Adrenal gland (tissue), 12 donors: ENCODE data around the gene DIO1. TPM values are rescaled to one million over a fixed set of nuclear protein-coding genes. Genes with fewer than 3 reads are reported as not detected.

Experiments used
- DNase-seq, 7 donors: peaks; one replicate each; pipeline ENCODE4 v3.0.0-alpha.2; 2019 to 2020
- H3K27ac ChIP-seq, 5 donors: fragments of 200-600 bp; sonication (generic) in 4 of 5; 1 replicate in 3 of 5; 2 replicates in 2 of 5; pipeline versions ENCODE4 v1.5.1 to v1.8.0; 2016 to 2020; ENCODE audit warnings: mild to moderate bottlenecking in 1 of 5
- H3K27me3 ChIP-seq: fragments of 200-600 bp; 2 replicates; pipeline ENCODE4 v1.8.0; 2021
- H3K36me3 ChIP-seq, 2 donors: fragments of 200-600 bp; replicated peaks in 1 of 2; 1 replicate in 1 of 2; 2 replicates in 1 of 2; pipeline versions ENCODE4 v1.5.1 to v1.8.0; 2018 to 2022
- H3K4me1 ChIP-seq, 2 donors: fragments of 200-600 bp; replicated peaks in 1 of 2; 1 replicate in 1 of 2; 2 replicates in 1 of 2; pipeline versions ENCODE4 v1.5.1 to v1.8.0; 2018 to 2021
- H3K4me3 ChIP-seq, 4 donors: fragments of 200-600 bp; sonication (generic) in 3 of 4; one replicate each; pipeline ENCODE4 v1.5.1; 2016 to 2018
- H3K9me3 ChIP-seq, 3 donors: fragments of 200-600 bp; sonication (generic) in 1 of 3; replicated peaks in 1 of 3; 1 replicate in 2 of 3; 2 replicates in 1 of 3; pipeline versions ENCODE4 v1.5.1 to v1.8.0; 2016 to 2021
- POLR2A ChIP-seq, 2 donors: fragments of 450-650 bp; IDR thresholded peaks; one replicate each; pipeline ENCODE4 v1.6.1; 2017; ENCODE audit warnings: antibody characterized with exemption in 2 of 2, mild to moderate bottlenecking in 2 of 2, moderate library complexity in 1 of 2
- WGBS, 4 donors: extraction: QIAGEN DNeasy Blood & Tissue Kit in 2 of 4; methylation state at CpG; one replicate each; pipeline versions ENCODE4 v1.1.5 to v1.1.7; 2013 to 2017; 5-methylcytosine and 5-hydroxymethylcytosine counted together
- intact Hi-C, 2 donors: fragments of 100-400 bp; cut with DNase I; formaldehyde crosslinking; loops; one replicate each; pipeline versions ENCODE4 v1.14.1 to v1.15.0; 2022 to 2023
- polyA plus RNA-seq, 3 donors: library from polyadenylated mRNA; stranded (reverse); fragments of 200-250 nt in 2 of 3; fragments of 350-450 nt in 1 of 3; fragmentation: Illumina TruSeq in 1 of 3; extraction: RNeasy Lipid Tissue Mini Kit (QIAGEN cat#74804) in 1 of 3; gene quantifications; one replicate each; pipeline ENCODE4 v1.2.3, GENCODE V29; 2013 to 2014
- total RNA-seq, 9 donors: library from RNA; depleted of rRNA in 4 of 9; stranded (reverse); fragments of >200 nt in 4 of 9; fragments of 120-200 nt in 1 of 9; fragmentation: NEBNext Ultra II Directional in 1 of 9; extraction: Animal tissue kit (Norgen Biotek cat#: 25700) in 1 of 9; gene quantifications; one replicate each; pipeline versions ENCODE4 v1.1.0 to v1.2.4, GENCODE V29; 2013 to 2023
- TF ChIP-seq, protein P1 (sequence below), 6 experiments: fragments of 450-650 bp in 4 of 6; fragments of 200-600 bp in 2 of 6; sonication (generic) in 1 of 6; IDR thresholded peaks; 1 replicate in 5 of 6; 2 replicates in 1 of 6; pipeline versions ENCODE4 v1.5.1 to v1.8.0; 2016 to 2021; ENCODE audit warnings: antibody characterized with exemption in 6 of 6, mild to moderate bottlenecking in 2 of 6, moderate library complexity in 1 of 6
- donor health status: healthy with polysubstance abuse.
- donor health status: Bipolar disorder and iron deficiency.
- donor health status: DM: yes; HTN: yes; CAD: no.
- donor health status: DM: no; HTN: no; CAD: no.
- donor health status: DM: no; HTN: no; CAD: no.
- donor health status: DM: yes; HTN: yes; CAD: no.

DIO1 gene
- total and polyA plus RNA-seq, 12 donors: 0.03 to 1.5 (median 0.11) TPM; not detected in 7

GRCh38 chr1:53909946-53910345, 16.0 kb downstream of the DIO1 start:
- Histone ChIP-seq H3K27me3 (no peaks in the 10 kb centered on the region), H3K4me1 (peaks cover 0 to 16% of the 10 kb centered on the region in 2 donors), H3K27ac (peak overlapping the region in 4 of 5 donors; percentile 14 to 78 (median 42)), H3K9me3 (no peaks in the 10 kb centered on the region), H3K36me3 (no peaks in the 10 kb centered on the region), H3K4me3 (no peak overlapping the region)
- WGBS, 4 donors: 44 to 61% (median 49%) methylated on average over 3 of the region's 3 CpGs
- TF ChIP-seq, protein P1, sequence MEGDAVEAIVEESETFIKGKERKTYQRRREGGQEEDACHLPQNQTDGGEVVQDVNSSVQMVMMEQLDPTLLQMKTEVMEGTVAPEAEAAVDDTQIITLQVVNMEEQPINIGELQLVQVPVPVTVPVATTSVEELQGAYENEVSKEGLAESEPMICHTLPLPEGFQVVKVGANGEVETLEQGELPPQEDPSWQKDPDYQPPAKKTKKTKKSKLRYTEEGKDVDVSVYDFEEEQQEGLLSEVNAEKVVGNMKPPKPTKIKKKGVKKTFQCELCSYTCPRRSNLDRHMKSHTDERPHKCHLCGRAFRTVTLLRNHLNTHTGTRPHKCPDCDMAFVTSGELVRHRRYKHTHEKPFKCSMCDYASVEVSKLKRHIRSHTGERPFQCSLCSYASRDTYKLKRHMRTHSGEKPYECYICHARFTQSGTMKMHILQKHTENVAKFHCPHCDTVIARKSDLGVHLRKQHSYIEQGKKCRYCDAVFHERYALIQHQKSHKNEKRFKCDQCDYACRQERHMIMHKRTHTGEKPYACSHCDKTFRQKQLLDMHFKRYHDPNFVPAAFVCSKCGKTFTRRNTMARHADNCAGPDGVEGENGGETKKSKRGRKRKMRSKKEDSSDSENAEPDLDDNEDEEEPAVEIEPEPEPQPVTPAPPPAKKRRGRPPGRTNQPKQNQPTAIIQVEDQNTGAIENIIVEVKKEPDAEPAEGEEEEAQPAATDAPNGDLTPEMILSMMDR (IDR thresholded peaks at IDR 0.05): no peak
- TF ChIP-seq POLR2A (IDR thresholded peaks at IDR 0.05): no peak
- intact Hi-C loops: no loop called here
- peak in 6 of 7 donors; percentile 45 to 67 (median 62) for DNase-seq

- Histone ChIP-seq H3K27me3 (no peaks in the 10 kb centered on the region), H3K4me3 (no peak overlapping the region), H3K27ac (no peak overlapping the region), H3K36me3 (no peaks in the 10 kb centered on the region), H3K4me1 (peaks cover 0 to 20% of the 10 kb centered on the region in 2 donors), H3K9me3 (no peaks in the 10 kb centered on the region)
- intact Hi-C loops: no loop called here
- TF ChIP-seq, protein P1 (IDR thresholded peaks at IDR 0.05): no peak
- no peak for TF ChIP-seq POLR2A (IDR thresholded peaks at IDR 0.05)
- DNase-seq: no peak
- 58 to 73% (median 60%) methylated on average over 4 of the region's 4 CpGs for WGBS, 4 donors
Measured at GRCh38 chr1:53911442-53911841, 17.5 kb downstream of the DIO1 start.

GRCh38 chr1:53913352-53914033, 19.5 kb downstream of the DIO1 start:
- 87 to 94% (median 90%) methylated on average over 5 of the region's 5 CpGs for WGBS, 4 donors
- Histone ChIP-seq H3K4me1 (peaks cover 0 to 22% of the 10 kb centered on the region in 2 donors), H3K4me3 (no peak overlapping the region), H3K36me3 (no peaks in the 10 kb centered on the region), H3K9me3 (no peaks in the 10 kb centered on the region), H3K27me3 (no peaks in the 10 kb centered on the region), H3K27ac (no peak overlapping the region)
- TF ChIP-seq, protein P1 (IDR thresholded peaks at IDR 0.05): no peak
- DNase-seq: no peak
- intact Hi-C loops: no loop called here

- Histone ChIP-seq H3K4me1 (peaks cover 0 to 6% of the 10 kb centered on the region in 2 donors), H3K27ac (no peak overlapping the region), H3K9me3 (no peaks in the 10 kb centered on the region), H3K4me3 (no peak overlapping the region), H3K27me3 (no peaks in the 10 kb centered on the region), H3K36me3 (peaks cover 0 to 18% of the 10 kb centered on the region in 2 donors)
- TF ChIP-seq, protein P1 (IDR thresholded peaks at IDR 0.05): no peak
- no peak for TF ChIP-seq POLR2A (IDR thresholded peaks at IDR 0.05)
- no peak for DNase-seq
- 89 to 94% (median 93%) methylated on average over 5 of the region's 5 CpGs for WGBS, 4 donors
- intact Hi-C loops: no loop called here
Measured at GRCh38 chr1:53918343-53918742, 24.4 kb downstream of the DIO1 start.
